HCT116 (cell line): ENCODE measurements around the gene BACE1-AS. TPM values are rescaled to one million over a fixed set of nuclear protein-coding genes. Genes with fewer than 3 reads are reported as not detected.

ENCODE experiments used
- ATAC-seq: fragments of 200-7000 bp; cut with Tn5 transposase; 2 replicates; pipeline ENCODE4 v1.9.1; 2020; ENCODE audit warnings: mild to moderate bottlenecking, moderate library complexity
- BruUV-seq: library from RNA; stranded (reverse); fragments of 400-500 nt; replicated peaks from 2 replicates; lab custom pipeline; 2021; lab: Mats Ljungman, UMichigan
- CTCF ChIA-PET: fragments of 300-600 bp; sonication (Branson Sonifier 250); formaldehyde crosslinking; loops from one replicate; lab custom pipeline; 2021; ENCODE audit warnings: antibody characterized with exemption; lab: Charles Lee
- POLR2A ChIA-PET: fragments of 300-600, 350-600 bp; sonication (Branson Sonifier 250); formaldehyde crosslinking; loops from one replicate; lab custom pipeline; 2021; ENCODE audit warnings: antibody characterized with exemption; lab: Charles Lee
- RAD21 ChIA-PET, 2 experiments: fragments of 300-600 bp; sonication (Branson Sonifier 250); formaldehyde crosslinking; loops; one replicate each; lab custom pipeline; 2023; ENCODE audit warnings: low total read pairs in 2 of 2; ENCODE audit not compliant: uncharacterized antibody in 2 of 2, unreplicated experiment in 2 of 2, low non-redundant PET in 1 of 2; lab: Charles Lee
- DNase-seq: peaks from one replicate; pipeline ENCODE4 v3.0.0-alpha.2; 2010; ENCODE audit warnings: low read depth, low spot score
- H2AFZ ChIP-seq: fragments of 200-600 bp; shearing (Covaris generic), sonication (generic); 2 replicates; pipeline ENCODE4 v1.6.1; 2017; ENCODE audit warnings: low read depth, mixed run types, mixed read lengths, antibody characterized with exemption, low read length; ENCODE audit not compliant: poor library complexity, severe bottlenecking
- H3K27ac ChIP-seq: 2 replicates; pipeline ENCODE4 v1.5.1; 2012; ENCODE audit warnings: low read depth, low read length
- H3K27me3 ChIP-seq: fragments of 200-600 bp; sonication (generic); 2 replicates; pipeline ENCODE4 v1.6.1; 2016; ENCODE audit warnings: mixed run types, low read length, mixed read lengths; ENCODE audit not compliant: insufficient read depth
- H3K36me3 ChIP-seq, 2 experiments: fragments of 200-500 bp in 1 of 2; fragments of 200-600 bp in 1 of 2; sonication (Bioruptor generic) in 1 of 2; sonication (generic) in 1 of 2; 2 replicates each; pipeline versions ENCODE4 v1.5.1 to v1.6.1; 2014 to 2016; ENCODE audit warnings: low read length in 2 of 2, inconsistent platforms in 1 of 2, mixed read lengths in 1 of 2, mixed run types in 1 of 2; ENCODE audit not compliant: insufficient read depth in 2 of 2, control insufficient read depth in 1 of 2
- H3K4me1 ChIP-seq, 2 experiments: fragments of 200-600 bp in 1 of 2; sonication (generic) in 1 of 2; 2 replicates each; pipeline versions ENCODE4 v1.5.1 to v1.6.1; 2012 to 2017; ENCODE audit warnings: low read length in 2 of 2, inconsistent platforms in 1 of 2, mild to moderate bottlenecking in 1 of 2, mixed read lengths in 1 of 2, mixed run types in 1 of 2, moderate library complexity in 1 of 2; ENCODE audit not compliant: insufficient read depth in 2 of 2, control insufficient read depth in 1 of 2
- H3K4me2 ChIP-seq: fragments of 200-600 bp; sonication (generic); 2 replicates; pipeline ENCODE4 v1.6.1; 2017; ENCODE audit warnings: mixed run types, low read length, mixed read lengths
- H3K4me3 ChIP-seq, 2 experiments: fragments of 200-600 bp in 1 of 2; sonication (generic) in 1 of 2; replicated peaks in 1 of 2; 2 replicates each; pipeline ENCODE4 v1.5.1; 2011 to 2016; ENCODE audit warnings: low read length in 2 of 2, control low read depth in 1 of 2, low read depth in 1 of 2, mild to moderate bottlenecking in 1 of 2, mixed read lengths in 1 of 2, mixed run types in 1 of 2
- H3K79me2 ChIP-seq: fragments of 200-600 bp; sonication (generic); 2 replicates; pipeline ENCODE4 v1.6.1; 2017; ENCODE audit warnings: mild to moderate bottlenecking, mixed run types, low read length, moderate library complexity, mixed read lengths; ENCODE audit not compliant: insufficient read depth
- H3K9ac ChIP-seq: fragments of 200-600 bp; sonication (generic); 2 replicates; pipeline ENCODE4 v1.6.1; 2016; ENCODE audit warnings: low read length, mixed read lengths
- H3K9me2 ChIP-seq: fragments of 200-600 bp; sonication (generic), shearing (Covaris generic); 2 replicates; pipeline ENCODE4 v1.6.1; 2017; ENCODE audit warnings: mixed run types, mild to moderate bottlenecking, moderate library complexity; ENCODE audit not compliant: insufficient read depth
- H3K9me3 ChIP-seq, 2 experiments: fragments of 200-500 bp in 1 of 2; fragments of 200-600 bp in 1 of 2; sonication (Bioruptor generic) in 1 of 2; sonication (generic) in 1 of 2; 2 replicates each; pipeline ENCODE4 v1.6.1; 2014 to 2017; ENCODE audit warnings: low read length in 2 of 2, mixed read lengths in 2 of 2, inconsistent platforms in 1 of 2, low read depth in 1 of 2, mild to moderate bottlenecking in 1 of 2, mixed run types in 1 of 2, moderate library complexity in 1 of 2; ENCODE audit not compliant: control insufficient read depth in 1 of 2, insufficient read depth in 1 of 2
- H4K20me1 ChIP-seq: fragments of 200-600 bp; sonication (generic), shearing (Covaris generic); 2 replicates; pipeline ENCODE4 v1.6.1; 2017; ENCODE audit warnings: mixed run types, mild to moderate bottlenecking, moderate library complexity; ENCODE audit not compliant: insufficient read depth
- ATF3 ChIP-seq: IDR thresholded peaks from 2 replicates; pipeline ENCODE4 v1.6.1; 2012
- CEBPB ChIP-seq: IDR thresholded peaks from 2 replicates; pipeline ENCODE4 v1.6.1; 2012; ENCODE audit warnings: low read depth
- EGR1 ChIP-seq: IDR thresholded peaks from 2 replicates; pipeline ENCODE4 v1.6.1; 2012; ENCODE audit warnings: low read depth
- EZH2 ChIP-seq: fragments of 200-600 bp; sonication (generic); IDR thresholded peaks from 2 replicates; pipeline ENCODE4 v1.6.1; 2017; ENCODE audit warnings: antibody characterized with exemption, mixed run types
- FOSL1 ChIP-seq: IDR thresholded peaks from 2 replicates; pipeline ENCODE4 v1.6.1; 2012; ENCODE audit warnings: low read depth
- JUND ChIP-seq: IDR thresholded peaks from 2 replicates; pipeline ENCODE4 v1.6.1; 2012
- POLR2A ChIP-seq: IDR thresholded peaks from 2 replicates; pipeline ENCODE4 v1.7.0; 2011; ENCODE audit warnings: borderline replicate concordance; ENCODE audit not compliant: insufficient read depth, insufficient read length; ENCODE audit errors: extremely low read depth
- POLR2AphosphoS5 ChIP-seq: IDR thresholded peaks from 2 replicates; pipeline ENCODE4 v1.6.1; 2011; ENCODE audit warnings: mild to moderate bottlenecking, low read depth, low read length, moderate library complexity
- SIN3A ChIP-seq: IDR thresholded peaks from 2 replicates; pipeline ENCODE4 v1.6.1; 2012; ENCODE audit warnings: low read depth
- SP1 ChIP-seq: IDR thresholded peaks from 2 replicates; pipeline ENCODE4 v1.6.1; 2012; ENCODE audit warnings: low read depth
- SRF ChIP-seq: IDR thresholded peaks from 2 replicates; pipeline ENCODE4 v1.6.1; 2012; ENCODE audit warnings: low read depth
- TCF7L2 ChIP-seq: IDR thresholded peaks from 2 replicates; pipeline ENCODE4 v1.7.0; 2011; ENCODE audit warnings: borderline replicate concordance, inconsistent platforms; ENCODE audit not compliant: insufficient read depth, insufficient read length; ENCODE audit errors: extremely low read depth
- YY1 ChIP-seq: IDR thresholded peaks from 2 replicates; pipeline ENCODE4 v1.6.1; 2011; ENCODE audit warnings: low read length, low read depth, moderate library complexity, mild to moderate bottlenecking; ENCODE audit not compliant: insufficient replicate concordance; ENCODE audit errors: extremely low read depth
- intact Hi-C: fragments of 100-400 bp; cut with micrococcal nuclease; formaldehyde crosslinking; loops from 2 replicates; pipeline ENCODE4 v1.10.0; 2022
- total RNA-seq: library from RNA; stranded (reverse); gene quantifications from one replicate; pipeline ENCODE4 v1.2.1, GENCODE V29; 2021; ENCODE audit not compliant: unreplicated experiment

BACE1-AS gene
- total RNA-seq, 1 experiment from 2014 or later = 10.2 TPM

GRCh38 chr11:117299351-117300282 lies 8.5 kb downstream of the BACE1-AS start:
- Histone ChIP-seq H3K27me3 (no peaks in the 10 kb centered on the region), H3K27ac (no peak overlapping the region), H3K79me2 (no peaks in the 10 kb centered on the region), H3K9me2 (no peaks in the 10 kb centered on the region), H2AFZ (no peak overlapping the region)
- BruUV-seq = no TSS peak
- RAD21 ChIA-PET = no interaction called here
- intact Hi-C loops = no loop called here
- ATAC-seq = no peak
- TF ChIP-seq CEBPB (no peak), EZH2 (no peak), FOSL1 (no peak), SP1 (no peak), YY1 (no peak), POLR2A (no peak), ATF3 (no peak), EGR1 (no peak), SIN3A (no peak), SRF (no peak)
- TF ChIP-seq, all 23 proteins: peak for 0
- H3K4me1 ChIP-seq = no peaks in the 10 kb centered on the region
- no peaks in the 10 kb centered on the region for H4K20me1 ChIP-seq
- H3K4me3 ChIP-seq = no peak overlapping the region
- H3K36me3 ChIP-seq = no peaks in the 10 kb centered on the region
- H3K9ac ChIP-seq = no peak overlapping the region
- POLR2A ChIA-PET = no interaction called here
- CTCF ChIA-PET = no interaction called here
- H3K4me2 ChIP-seq = no peak overlapping the region
- H3K9me3 ChIP-seq = no peaks in the 10 kb centered on the region
- no peak for DNase-seq

GRCh38 chr11:117300283-117300663 lies 9.1 kb downstream of the BACE1-AS start:
- H3K9me3 ChIP-seq = no peaks in the 10 kb centered on the region
- H3K4me2 ChIP-seq = no peak overlapping the region
- ChIA-PET POLR2A (no interaction called here), CTCF (no interaction called here), RAD21 (no interaction called here)
- no peaks in the 10 kb centered on the region for H3K9me2 ChIP-seq
- no TSS peak for BruUV-seq
- H3K36me3 ChIP-seq = no peaks in the 10 kb centered on the region
- ATAC-seq (no peak), DNase-seq (no peak)
- no peaks in the 10 kb centered on the region for H3K27me3 ChIP-seq
- no peak for TF ChIP-seq JUND
- TF ChIP-seq EGR1 = no peak
- TF ChIP-seq ATF3 = no peak
- no peak for TF ChIP-seq SP1
- no peak for TF ChIP-seq SRF
- TF ChIP-seq POLR2AphosphoS5 = no peak
- no peak for TF ChIP-seq TCF7L2
- H2AFZ ChIP-seq = no peak overlapping the region
- H3K79me2 ChIP-seq = no peaks in the 10 kb centered on the region
- no peaks in the 10 kb centered on the region for H4K20me1 ChIP-seq
- no peak overlapping the region for H3K27ac ChIP-seq
- no peak overlapping the region for H3K4me3 ChIP-seq
- no peak overlapping the region for H3K9ac ChIP-seq
- intact Hi-C loops = no loop called here
- no peaks in the 10 kb centered on the region for H3K4me1 ChIP-seq
